HCT116 (cell line): ENCODE data around the gene CSN3. TPM values are rescaled to one million over a fixed set of nuclear protein-coding genes. Genes with fewer than 3 reads are reported as not detected.
"Not testable (repeated sequence)": the region's sequence is repeated elsewhere in the genome, so short reads cannot be mapped to it uniquely, and the experiment has no call there.

ENCODE experiments used
- ATAC-seq: fragments of 200-7000 bp; cut with Tn5 transposase; 2 replicates; pipeline ENCODE4 v1.9.1; 2020; ENCODE audit warnings: mild to moderate bottlenecking, moderate library complexity
- Bru-seq: library from RNA; stranded (reverse); fragments of 400-500 nt; gene quantifications from one replicate; lab custom pipeline; 2021; lab: Mats Ljungman, UMichigan
- BruChase-seq, 2 experiments: library from RNA; stranded (reverse); fragments of 400-500 nt; gene quantifications; one replicate each; lab custom pipeline; 2021; lab: Mats Ljungman, UMichigan
- BruUV-seq: library from RNA; stranded (reverse); fragments of 400-500 nt; replicated peaks from 2 replicates; lab custom pipeline; 2021; lab: Mats Ljungman, UMichigan
- CTCF ChIA-PET: fragments of 300-600 bp; sonication (Branson Sonifier 250); formaldehyde crosslinking; loops from one replicate; lab custom pipeline; 2021; ENCODE audit warnings: antibody characterized with exemption; lab: Charles Lee
- POLR2A ChIA-PET: fragments of 300-600, 350-600 bp; sonication (Branson Sonifier 250); formaldehyde crosslinking; loops from one replicate; lab custom pipeline; 2021; ENCODE audit warnings: antibody characterized with exemption; lab: Charles Lee
- RAD21 ChIA-PET, 2 experiments: fragments of 300-600 bp; sonication (Branson Sonifier 250); formaldehyde crosslinking; loops; one replicate each; lab custom pipeline; 2023; ENCODE audit warnings: low total read pairs in 2 of 2; ENCODE audit not compliant: uncharacterized antibody in 2 of 2, unreplicated experiment in 2 of 2, low non-redundant PET in 1 of 2; lab: Charles Lee
- DNase-seq: peaks from one replicate; pipeline ENCODE4 v3.0.0-alpha.2; 2010; ENCODE audit warnings: low read depth, low spot score
- H2AFZ ChIP-seq: fragments of 200-600 bp; shearing (Covaris generic), sonication (generic); 2 replicates; pipeline ENCODE4 v1.6.1; 2017; ENCODE audit warnings: low read depth, mixed run types, mixed read lengths, antibody characterized with exemption, low read length; ENCODE audit not compliant: poor library complexity, severe bottlenecking
- H3K27ac ChIP-seq: 2 replicates; pipeline ENCODE4 v1.5.1; 2012; ENCODE audit warnings: low read depth, low read length
- H3K27me3 ChIP-seq: fragments of 200-600 bp; sonication (generic); 2 replicates; pipeline ENCODE4 v1.6.1; 2016; ENCODE audit warnings: mixed run types, low read length, mixed read lengths; ENCODE audit not compliant: insufficient read depth
- H3K36me3 ChIP-seq, 2 experiments: fragments of 200-500 bp in 1 of 2; fragments of 200-600 bp in 1 of 2; sonication (Bioruptor generic) in 1 of 2; sonication (generic) in 1 of 2; 2 replicates each; pipeline versions ENCODE4 v1.5.1 to v1.6.1; 2014 to 2016; ENCODE audit warnings: low read length in 2 of 2, inconsistent platforms in 1 of 2, mixed read lengths in 1 of 2, mixed run types in 1 of 2; ENCODE audit not compliant: insufficient read depth in 2 of 2, control insufficient read depth in 1 of 2
- H3K4me1 ChIP-seq, 2 experiments: fragments of 200-600 bp in 1 of 2; sonication (generic) in 1 of 2; 2 replicates each; pipeline versions ENCODE4 v1.5.1 to v1.6.1; 2012 to 2017; ENCODE audit warnings: low read length in 2 of 2, inconsistent platforms in 1 of 2, mild to moderate bottlenecking in 1 of 2, mixed read lengths in 1 of 2, mixed run types in 1 of 2, moderate library complexity in 1 of 2; ENCODE audit not compliant: insufficient read depth in 2 of 2, control insufficient read depth in 1 of 2
- H3K4me2 ChIP-seq: fragments of 200-600 bp; sonication (generic); 2 replicates; pipeline ENCODE4 v1.6.1; 2017; ENCODE audit warnings: mixed run types, low read length, mixed read lengths
- H3K4me3 ChIP-seq, 2 experiments: fragments of 200-600 bp in 1 of 2; sonication (generic) in 1 of 2; replicated peaks in 1 of 2; 2 replicates each; pipeline ENCODE4 v1.5.1; 2011 to 2016; ENCODE audit warnings: low read length in 2 of 2, control low read depth in 1 of 2, low read depth in 1 of 2, mild to moderate bottlenecking in 1 of 2, mixed read lengths in 1 of 2, mixed run types in 1 of 2
- H3K79me2 ChIP-seq: fragments of 200-600 bp; sonication (generic); 2 replicates; pipeline ENCODE4 v1.6.1; 2017; ENCODE audit warnings: mild to moderate bottlenecking, mixed run types, low read length, moderate library complexity, mixed read lengths; ENCODE audit not compliant: insufficient read depth
- H3K9ac ChIP-seq: fragments of 200-600 bp; sonication (generic); 2 replicates; pipeline ENCODE4 v1.6.1; 2016; ENCODE audit warnings: low read length, mixed read lengths
- H3K9me2 ChIP-seq: fragments of 200-600 bp; sonication (generic), shearing (Covaris generic); 2 replicates; pipeline ENCODE4 v1.6.1; 2017; ENCODE audit warnings: mixed run types, mild to moderate bottlenecking, moderate library complexity; ENCODE audit not compliant: insufficient read depth
- H3K9me3 ChIP-seq, 2 experiments: fragments of 200-500 bp in 1 of 2; fragments of 200-600 bp in 1 of 2; sonication (Bioruptor generic) in 1 of 2; sonication (generic) in 1 of 2; 2 replicates each; pipeline ENCODE4 v1.6.1; 2014 to 2017; ENCODE audit warnings: low read length in 2 of 2, mixed read lengths in 2 of 2, inconsistent platforms in 1 of 2, low read depth in 1 of 2, mild to moderate bottlenecking in 1 of 2, mixed run types in 1 of 2, moderate library complexity in 1 of 2; ENCODE audit not compliant: control insufficient read depth in 1 of 2, insufficient read depth in 1 of 2
- H4K20me1 ChIP-seq: fragments of 200-600 bp; sonication (generic), shearing (Covaris generic); 2 replicates; pipeline ENCODE4 v1.6.1; 2017; ENCODE audit warnings: mixed run types, mild to moderate bottlenecking, moderate library complexity; ENCODE audit not compliant: insufficient read depth
- ATF3 ChIP-seq: IDR thresholded peaks from 2 replicates; pipeline ENCODE4 v1.6.1; 2012
- CEBPB ChIP-seq: IDR thresholded peaks from 2 replicates; pipeline ENCODE4 v1.6.1; 2012; ENCODE audit warnings: low read depth
- CTCF ChIP-seq, 3 experiments: fragments of 200-600 bp in 1 of 3; sonication (generic) in 1 of 3; IDR thresholded peaks in 2 of 3; conservative IDR thresholded peaks in 1 of 3; 2 replicates each; pipeline ENCODE4 v1.5.1; 2012 to 2017; ENCODE audit warnings: low read depth in 2 of 3, low read length in 2 of 3, antibody characterized with exemption in 1 of 3, borderline replicate concordance in 1 of 3, control low read depth in 1 of 3, mild to moderate bottlenecking in 1 of 3, mixed read lengths in 1 of 3, mixed run types in 1 of 3, moderate library complexity in 1 of 3; ENCODE audit not compliant: insufficient read depth in 1 of 3
- EZH2phosphoT487 ChIP-seq: fragments of 200-600 bp; IDR thresholded peaks from 2 replicates; pipeline ENCODE4 v1.6.1; 2018; ENCODE audit warnings: antibody characterized with exemption, borderline replicate concordance
- JUND ChIP-seq: IDR thresholded peaks from 2 replicates; pipeline ENCODE4 v1.6.1; 2012
- MAX ChIP-seq: IDR thresholded peaks from 2 replicates; pipeline ENCODE4 v1.6.1; 2012
- SIN3A ChIP-seq: IDR thresholded peaks from 2 replicates; pipeline ENCODE4 v1.6.1; 2012; ENCODE audit warnings: low read depth
- SP1 ChIP-seq: IDR thresholded peaks from 2 replicates; pipeline ENCODE4 v1.6.1; 2012; ENCODE audit warnings: low read depth
- SRF ChIP-seq: IDR thresholded peaks from 2 replicates; pipeline ENCODE4 v1.6.1; 2012; ENCODE audit warnings: low read depth
- YY1 ChIP-seq: IDR thresholded peaks from 2 replicates; pipeline ENCODE4 v1.6.1; 2011; ENCODE audit warnings: low read length, low read depth, moderate library complexity, mild to moderate bottlenecking; ENCODE audit not compliant: insufficient replicate concordance; ENCODE audit errors: extremely low read depth
- ZBTB33 ChIP-seq: IDR thresholded peaks from 2 replicates; pipeline ENCODE4 v1.6.1; 2011; ENCODE audit warnings: mild to moderate bottlenecking, low read length, moderate library complexity; ENCODE audit not compliant: insufficient replicate concordance; ENCODE audit errors: extremely low read depth
- ZFX ChIP-seq: fragments of 450-650 bp; IDR thresholded peaks from 2 replicates; pipeline ENCODE4 v1.6.1; 2017
- ZNF274 ChIP-seq: fragments of 200-500 bp; sonication (Bioruptor generic); IDR thresholded peaks from 2 replicates; pipeline ENCODE4 v1.6.1; 2014; ENCODE audit warnings: mild to moderate bottlenecking, low read depth, low read length, inconsistent platforms
- intact Hi-C: fragments of 100-400 bp; cut with micrococcal nuclease; formaldehyde crosslinking; loops from 2 replicates; pipeline ENCODE4 v1.10.0; 2022
- long read RNA-seq: library from polyadenylated mRNA; unstranded; transcript quantifications from one replicate; pipeline ENCODE4 v2.0.0, GENCODE V29; 2021; ENCODE audit not compliant: unreplicated experiment
- polyA plus RNA-seq: library from polyadenylated mRNA; unstranded; fragments of >200 nt; gene quantifications from 2 replicates; pipeline ENCODE4 v1.2.1, GENCODE V29; 2012; ENCODE audit warnings: missing spikeins
- total RNA-seq: library from RNA; stranded (reverse); gene quantifications from one replicate; pipeline ENCODE4 v1.2.1, GENCODE V29; 2021; ENCODE audit not compliant: unreplicated experiment

The CSN3 gene
- total RNA-seq (not detected), Bru-seq, nascent RNA (not detected), BruChase-seq, experiment 1, labeled RNA remaining after a 6-hour chase (not detected), BruChase-seq, experiment 2, labeled RNA remaining after a 2-hour chase (not detected)
- not detected in 2 replicates for polyA plus RNA-seq
- long read RNA-seq = 0 reads

- H4K20me1 ChIP-seq, BruUV-seq, ATAC-seq, H3K9ac ChIP-seq, H3K4me3 ChIP-seq, H3K4me1 ChIP-seq, POLR2A ChIA-PET, H3K36me3 ChIP-seq, CTCF ChIA-PET, H3K27ac ChIP-seq, H3K79me2 ChIP-seq, H2AFZ ChIP-seq, DNase-seq, H3K9me2 ChIP-seq, H3K27me3 ChIP-seq, RAD21 ChIA-PET, H3K4me2 ChIP-seq, H3K9me3 ChIP-seq, intact Hi-C loops: not testable (repeated sequence)
These were observed at the start of gene CSN3 for GRCh38 chr4:70242297-70242696. TSS of gene CSN3 (plus strand) at chr4:70242597. CDS start at chr4:70244820, 2,223 bp downstream.

- H3K36me3 ChIP-seq = no peaks in the 10 kb centered on the region
- no peak for TF ChIP-seq YY1
- no peak for TF ChIP-seq SIN3A
- TF ChIP-seq ATF3 = no peak
- no peak for TF ChIP-seq JUND
- no peak for TF ChIP-seq SP1
- no peak for TF ChIP-seq EZH2phosphoT487
- no peak for TF ChIP-seq ZNF274
- no peak for TF ChIP-seq ZFX
- no peak for TF ChIP-seq SRF
- TF ChIP-seq CEBPB = no peak
- TF ChIP-seq MAX = no peak
- TF ChIP-seq ZBTB33 = no peak
- no peak for TF ChIP-seq CTCF (IDR thresholded peaks at IDR 0.05 in 2 of 3, conservative IDR thresholded peaks at IDR 0.05 in 1 of 3; ENCODE audit: borderline replicate concordance in 1 of 3, insufficient read depth in 1 of 3, low read depth in 2 of 3, low read length in 2 of 3)
- ChIA-PET CTCF (no interaction called here), RAD21 (interaction anchor here in 1 of 2 experiments (1.3 kb wide), 1 partner anchor 9 kb away, joined by 3 read pairs; no protein-coding TSS in a partner anchor), POLR2A (no interaction called here)
- intact Hi-C loops = no loop called here
- H3K9me3 ChIP-seq = no peaks in the 10 kb centered on the region
- no peak overlapping the region for H3K27ac ChIP-seq
- H4K20me1 ChIP-seq = no peaks in the 10 kb centered on the region
- no peaks in the 10 kb centered on the region for H3K9me2 ChIP-seq
- no peaks in the 10 kb centered on the region for H3K79me2 ChIP-seq
- H3K4me1 ChIP-seq = no peaks in the 10 kb centered on the region
- ATAC-seq (no peak), DNase-seq (no peak)
- no peak overlapping the region for H2AFZ ChIP-seq
- BruUV-seq = no TSS peak
- H3K4me3 ChIP-seq = no peak overlapping the region
- no peak overlapping the region for H3K4me2 ChIP-seq
- H3K9ac ChIP-seq = no peak overlapping the region
- H3K27me3 ChIP-seq = no peaks in the 10 kb centered on the region
These were observed 49.5 kb upstream of the CSN3 start for GRCh38 chr4:70192895-70193294.
